ENCODE data around the gene KDSR.
"Not testable (repeated sequence)": the region's sequence is repeated elsewhere in the genome, so short reads cannot be mapped to it uniquely, and the experiment has no call there.

The KDSR gene

DNA sequence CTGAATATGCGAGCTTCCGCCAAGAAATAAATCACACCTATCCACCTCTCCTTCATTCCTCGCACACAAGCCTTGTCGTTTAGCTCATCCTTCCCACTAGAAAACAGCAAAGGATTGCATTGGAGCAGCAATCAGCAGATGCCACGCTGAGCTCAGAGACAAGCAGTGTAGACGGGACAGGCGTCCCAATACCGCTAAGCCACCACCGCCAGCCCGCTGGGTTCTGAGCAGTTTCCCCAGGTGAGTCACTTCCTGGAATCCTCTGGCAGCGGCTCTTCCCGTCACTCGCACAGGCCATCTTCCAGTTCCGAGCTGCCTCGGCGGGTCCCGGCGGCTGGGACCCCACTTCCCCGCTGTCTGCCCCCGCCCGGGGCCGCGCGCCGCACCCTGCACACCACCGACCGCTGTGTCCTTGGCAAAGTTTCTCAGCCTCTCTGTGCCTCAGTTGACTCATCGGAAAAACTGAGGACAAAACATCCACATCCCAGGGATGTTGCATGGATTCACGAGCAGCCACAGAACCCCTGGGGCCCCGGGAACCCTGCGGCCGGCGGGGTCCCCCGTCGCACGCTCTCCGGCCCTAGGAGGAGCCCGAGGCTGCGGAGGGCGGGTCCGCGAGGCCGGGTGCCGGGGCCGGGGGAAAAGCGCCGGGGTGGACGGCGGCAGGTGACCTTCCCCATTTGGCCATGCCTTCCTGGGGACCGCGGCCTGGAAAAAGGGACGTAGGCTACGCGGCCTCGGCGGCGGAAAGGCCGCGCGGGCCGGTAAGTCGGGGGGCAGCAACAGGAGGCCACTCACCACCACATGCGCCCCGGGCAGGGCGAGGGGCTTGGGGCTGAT is 573 bp downstream of the KDSR start:
- DNase-seq (ENCODE audit: low spot score) = peak; percentile 41

DNA sequence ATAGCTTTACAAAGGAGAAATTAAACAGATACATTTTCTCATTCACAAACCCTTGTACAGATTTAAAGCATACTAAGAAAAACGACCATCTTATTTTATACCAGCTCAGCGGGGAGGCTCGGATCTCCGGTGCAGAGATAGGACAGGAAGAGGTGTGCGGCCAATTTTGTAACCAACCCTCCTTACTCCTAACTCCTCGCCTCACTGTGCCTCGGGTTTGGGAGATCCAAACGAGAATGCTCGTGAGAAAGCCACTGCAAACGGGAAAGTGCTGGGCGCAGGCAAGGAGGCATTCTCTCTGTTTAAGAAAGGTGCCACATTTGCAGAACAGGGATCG is 1.2 kb downstream of the KDSR start:
- no peak for DNase-seq (ENCODE audit: low spot score)

DNA sequence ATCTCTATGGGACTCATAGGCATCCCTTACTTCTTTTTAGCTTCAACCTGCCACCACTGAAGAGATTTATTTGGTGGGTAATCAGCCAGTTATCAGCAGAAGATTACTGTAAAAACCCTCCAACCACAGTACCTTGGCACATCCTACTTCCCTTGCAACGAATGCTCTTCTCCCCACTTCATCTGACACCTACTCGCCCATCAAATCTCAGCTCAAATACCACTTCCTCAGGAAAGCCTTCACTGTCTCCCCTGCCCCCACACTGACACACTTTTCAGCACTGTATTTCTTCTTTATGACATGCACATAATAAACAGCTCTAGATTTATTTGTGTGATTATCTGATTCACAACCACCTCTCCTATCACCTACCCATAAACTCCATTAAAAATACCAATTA is 3.1 kb downstream of the KDSR start:
- DNase-seq (ENCODE audit: low spot score) = no peak

DNA sequence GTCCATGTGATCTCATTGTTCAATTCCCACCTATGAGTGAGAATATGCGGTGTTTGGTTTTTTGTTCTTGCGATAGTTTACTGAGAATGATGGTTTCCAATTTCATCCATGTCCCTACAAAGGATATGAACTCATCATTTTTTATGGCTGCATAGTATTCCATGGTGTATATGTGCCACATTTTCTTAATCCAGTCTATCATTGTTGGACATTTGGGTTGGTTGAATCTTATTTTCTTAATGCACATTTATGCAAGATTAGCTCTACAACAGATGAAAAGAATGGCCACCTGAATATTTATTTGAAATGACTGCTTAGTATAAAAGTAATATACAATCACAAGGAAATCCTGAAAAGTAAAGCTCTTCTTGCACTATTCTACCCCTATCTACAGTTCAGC is 3.6 kb downstream of the KDSR start:
- not testable (repeated sequence) for DNase-seq (ENCODE audit: low spot score)

DNA sequence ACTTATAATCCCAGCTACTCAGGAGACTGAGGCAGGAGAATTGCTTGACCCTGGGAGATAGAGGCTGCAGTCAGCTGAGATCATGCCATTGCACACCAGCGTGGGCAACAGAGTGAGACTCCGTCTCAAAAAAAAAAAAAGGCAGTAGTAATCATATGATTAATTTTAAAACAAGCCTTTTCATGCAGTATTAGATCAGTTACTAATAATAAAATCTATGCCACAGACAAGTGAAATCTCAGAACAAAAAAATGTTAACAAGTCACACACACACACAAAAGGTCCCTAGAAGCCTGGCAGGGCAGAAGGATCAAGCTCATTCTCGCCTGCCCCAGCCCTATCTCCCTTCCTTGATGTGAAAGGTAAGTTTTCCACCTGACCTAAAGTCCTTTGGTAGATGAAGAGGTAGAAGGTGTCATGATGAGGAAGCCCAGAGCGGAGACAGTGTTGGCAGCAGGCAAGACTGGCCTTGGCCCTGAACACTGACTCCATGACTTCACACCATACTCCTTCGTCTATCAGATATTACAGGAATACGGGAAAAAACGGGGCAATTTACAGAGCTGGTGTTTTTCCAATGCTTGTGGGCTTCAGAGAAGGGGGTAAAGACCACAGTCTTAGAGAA is 10.6 kb downstream of the KDSR start:
- DNase-seq (ENCODE audit: low spot score) = no peak

DNA sequence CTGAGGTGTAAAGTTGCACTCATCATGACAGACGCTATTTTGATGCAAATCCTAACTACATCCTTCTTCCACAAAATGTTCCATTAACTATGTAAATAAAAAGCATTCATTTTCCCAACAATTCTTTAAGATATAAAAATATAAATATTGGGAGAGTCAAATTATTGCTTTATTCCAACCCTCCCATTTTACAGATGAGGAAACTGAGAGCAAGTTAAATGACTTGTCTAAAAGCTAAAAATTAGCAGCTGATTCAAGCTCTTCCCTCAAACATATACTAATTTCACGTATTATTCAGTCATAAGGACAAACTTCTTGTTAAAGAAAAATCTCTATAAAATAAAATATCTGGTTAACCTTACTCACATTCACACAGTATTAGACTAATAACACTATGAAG is 16.8 kb downstream of the KDSR start:
- no peak for DNase-seq (ENCODE audit: low spot score)

DNA sequence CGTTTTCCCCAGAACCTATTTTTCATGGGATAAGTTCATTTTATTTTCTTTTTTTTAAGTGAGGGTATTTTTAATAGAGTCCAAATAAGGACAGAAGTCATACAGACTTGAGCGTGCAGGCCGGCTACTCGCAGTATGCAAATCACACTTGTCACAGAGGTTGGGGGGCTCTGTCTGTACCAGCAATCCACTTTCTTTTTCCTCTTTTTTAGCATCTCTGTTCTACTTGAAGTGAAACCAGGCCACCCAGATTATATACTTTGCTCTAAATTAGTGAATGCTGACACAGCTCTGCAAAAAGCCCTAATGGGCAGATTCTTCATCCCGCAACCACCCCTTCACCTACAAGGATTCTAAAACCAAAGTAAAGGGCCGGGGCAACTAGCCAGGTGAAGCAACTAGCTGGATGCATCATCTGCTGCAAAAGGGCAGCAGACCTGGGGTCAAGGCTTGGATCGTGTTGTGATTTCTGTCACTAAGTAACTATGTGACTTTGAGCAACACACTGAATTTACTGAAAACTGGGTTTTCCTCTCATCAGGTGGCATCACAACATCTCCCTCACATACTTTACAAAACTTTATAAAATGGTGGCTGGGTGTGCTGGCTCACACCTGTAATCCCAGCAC is 18.4 kb downstream of the KDSR start:
- DNase-seq (ENCODE audit: low spot score) = no peak

DNA sequence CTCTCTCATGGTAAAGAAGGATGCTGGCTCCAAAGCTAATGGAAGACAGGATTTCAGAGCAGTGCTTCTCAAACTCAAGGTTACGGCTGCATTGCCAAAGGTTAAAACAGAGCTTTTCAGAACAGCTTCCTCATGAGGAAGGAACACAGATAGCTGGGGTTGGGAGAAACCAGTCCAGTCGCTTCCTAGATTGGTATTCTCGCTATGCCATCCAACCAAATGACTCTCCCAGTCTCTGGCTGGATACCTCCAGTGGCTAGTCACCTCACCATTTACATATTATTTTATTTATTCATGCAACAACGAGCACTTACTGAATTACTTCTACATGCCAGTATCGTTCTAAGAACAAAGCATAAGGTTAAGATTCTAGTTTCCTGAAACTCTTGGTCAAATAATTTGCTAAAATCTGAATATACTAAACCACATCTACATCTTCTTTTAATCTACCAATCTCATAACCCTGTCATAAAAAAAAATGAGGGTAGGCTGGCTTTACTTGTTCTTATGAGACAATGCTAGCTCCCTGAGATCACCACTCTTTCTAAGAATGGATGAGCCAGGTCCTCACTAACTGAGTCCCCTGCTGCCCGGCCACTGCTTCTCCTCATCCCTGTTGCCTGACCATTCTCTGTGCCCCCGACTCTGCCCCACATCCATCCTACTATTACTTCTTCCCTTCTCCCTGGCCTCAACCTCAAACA is 20.4 kb downstream of the KDSR start:
- no peak for DNase-seq (ENCODE audit: low spot score)

DNA sequence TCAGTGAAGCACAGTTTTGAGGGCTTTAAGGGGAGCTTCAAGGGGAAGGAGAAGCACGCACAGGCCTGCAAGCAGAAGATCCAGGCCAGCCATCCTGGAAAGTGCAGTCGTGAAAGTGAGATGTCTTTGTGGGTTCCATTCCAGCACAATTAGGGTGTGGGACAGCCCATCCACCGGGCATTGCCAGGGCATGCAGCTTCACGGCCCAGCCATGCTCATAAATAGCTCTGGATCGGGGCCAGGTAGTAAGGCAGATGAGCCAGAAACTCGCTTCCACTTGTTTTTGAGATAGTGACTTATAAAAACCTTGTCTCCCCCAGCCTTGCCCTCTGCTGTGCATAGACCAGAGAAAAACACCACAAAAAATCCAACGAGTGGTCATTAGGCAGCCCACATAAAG is 21.0 kb downstream of the KDSR start:
- no peak for DNase-seq (ENCODE audit: low spot score)

DNA sequence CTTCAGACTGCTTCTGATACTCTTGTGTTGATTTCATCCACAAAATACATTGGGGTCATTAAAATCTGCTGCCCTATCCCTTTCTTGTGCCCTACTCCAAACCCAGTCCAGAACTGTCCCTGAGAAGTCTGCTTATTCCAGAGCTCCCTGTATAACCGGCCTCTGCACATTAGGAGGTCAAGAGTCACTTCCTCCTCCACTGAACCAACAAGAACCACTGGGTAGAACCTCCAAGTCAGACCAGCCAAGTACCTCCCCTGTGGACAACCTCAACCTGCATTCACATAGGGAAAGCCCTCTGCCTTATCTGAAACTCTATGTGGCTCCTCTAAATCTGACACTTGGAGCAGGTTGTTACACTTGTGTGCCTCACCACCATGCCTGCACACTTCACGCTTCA is 22.1 kb downstream of the KDSR start:
- DNase-seq (ENCODE audit: low spot score) = no peak

DNA sequence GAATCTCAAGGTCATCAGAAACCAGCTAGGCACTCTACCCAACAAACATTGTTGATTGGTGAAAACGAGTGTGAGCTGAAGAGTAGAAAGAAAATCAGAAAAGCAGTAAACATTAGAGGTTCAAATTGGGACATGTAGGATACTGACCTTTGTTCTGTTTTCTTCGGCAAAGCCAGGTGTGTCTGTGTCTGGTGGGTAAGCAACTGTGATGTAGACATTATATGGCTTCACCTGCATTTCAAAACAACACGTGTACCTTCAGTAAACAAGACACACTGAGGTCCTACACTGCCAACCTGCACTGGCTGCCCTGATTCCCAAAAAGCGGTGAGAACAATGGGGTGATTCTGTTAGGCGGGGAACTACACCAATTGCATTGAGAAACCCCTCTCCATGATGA is 22.7 kb downstream of the KDSR start:
- no peak for DNase-seq (ENCODE audit: low spot score)

DNA sequence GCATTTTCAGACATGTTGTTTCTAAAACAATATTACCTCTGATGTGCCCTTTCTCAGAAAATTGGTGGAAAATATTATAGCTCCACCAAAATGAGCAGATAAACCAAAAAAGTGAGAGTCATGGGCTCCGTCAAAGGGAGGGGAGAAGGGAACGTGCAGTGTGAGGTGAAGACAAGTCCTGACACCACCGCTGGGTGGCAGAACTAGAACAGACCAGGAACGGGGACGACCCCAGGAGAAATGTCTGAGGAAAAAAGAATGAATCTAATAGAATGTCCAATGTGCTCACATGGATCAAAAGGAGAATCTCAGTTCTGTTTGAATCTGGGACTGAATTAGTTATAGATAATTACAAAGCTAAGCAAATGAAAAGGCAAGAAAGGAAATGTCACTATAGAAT is 24.8 kb downstream of the KDSR start:
- DNase-seq (ENCODE audit: low spot score) = peak; percentile 24

DNA sequence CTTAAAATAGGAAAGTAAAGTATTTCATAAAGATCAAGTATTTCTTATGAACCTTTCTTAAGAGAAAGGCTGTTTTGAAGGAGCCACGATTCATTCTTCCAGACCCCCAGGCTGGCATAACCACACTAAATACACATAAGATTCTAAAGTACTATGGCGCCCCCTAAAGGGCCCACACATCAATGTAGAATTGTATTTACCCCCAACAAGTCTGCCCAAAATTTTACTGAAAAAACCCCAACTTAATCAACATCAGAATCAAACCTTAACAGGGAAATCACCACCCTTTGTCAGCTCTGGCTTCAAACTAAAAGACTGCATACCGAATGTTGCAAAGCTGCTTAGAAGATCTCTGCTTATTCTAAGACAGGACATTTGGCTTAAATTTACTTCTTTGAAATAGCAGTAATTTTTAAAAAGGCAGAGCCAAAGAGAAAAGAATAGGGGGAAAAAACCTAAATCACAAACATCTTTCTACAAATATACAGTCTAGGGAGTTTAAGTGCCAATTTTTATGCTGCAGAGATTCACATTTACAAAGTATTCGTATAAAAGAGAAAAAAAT is 27.0 kb downstream of the KDSR start:
- peak; percentile 51 for DNase-seq (ENCODE audit: low spot score)

DNA sequence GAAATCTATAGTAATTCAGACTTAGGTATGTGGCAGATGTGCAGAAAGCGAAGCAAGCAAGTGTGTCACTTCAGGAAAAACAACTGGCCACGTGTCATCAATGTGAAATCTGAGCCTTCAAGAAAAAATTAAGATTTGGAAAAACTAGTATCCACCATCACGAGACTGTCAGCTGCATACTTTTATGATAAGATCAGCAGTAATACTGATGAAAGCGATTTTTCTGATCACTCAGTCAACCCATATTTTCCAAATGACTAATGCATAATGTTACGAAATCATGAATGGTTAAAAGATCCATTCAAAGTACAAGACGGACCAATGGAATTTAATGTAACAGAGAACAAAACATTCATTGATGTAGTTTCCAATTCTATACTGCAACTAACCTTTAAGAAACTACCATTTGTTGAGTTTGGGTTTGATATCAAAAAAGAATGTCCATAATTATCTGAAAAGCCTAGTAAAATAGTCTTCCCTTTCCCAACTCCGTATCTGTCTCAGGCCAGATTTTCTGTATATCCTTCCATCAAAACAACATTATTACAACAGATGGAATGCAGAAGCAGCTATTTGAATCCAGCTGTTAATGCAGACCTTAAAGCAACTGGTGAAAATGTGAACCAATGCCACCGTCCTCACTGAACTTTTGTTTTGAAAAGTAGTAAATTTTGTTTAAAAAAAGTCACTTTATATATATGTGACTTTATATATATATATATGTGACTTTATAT is 30.5 kb downstream of the KDSR start:
- no peak for DNase-seq (ENCODE audit: low spot score)

DNA sequence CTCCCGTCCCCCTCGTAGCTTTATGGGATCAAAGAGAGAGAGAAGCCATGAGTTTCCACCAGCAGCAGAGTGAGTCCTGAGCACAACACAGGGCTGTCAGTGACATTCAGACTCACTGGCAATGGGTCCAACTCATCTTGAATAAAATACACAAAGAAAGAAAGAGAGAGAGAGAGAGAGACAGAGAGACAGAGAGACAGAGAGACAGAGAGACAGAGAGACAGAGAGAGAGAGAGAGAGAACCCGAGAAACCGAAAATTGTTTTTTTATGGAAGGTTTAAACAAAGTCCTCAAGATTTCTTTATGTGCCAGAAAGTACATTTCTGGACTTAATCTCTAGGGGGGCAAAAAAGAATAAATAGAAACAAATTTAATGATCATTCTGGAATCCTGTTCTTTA is 35.9 kb downstream of the KDSR start:
- DNase-seq (ENCODE audit: low spot score) = no peak

DNA sequence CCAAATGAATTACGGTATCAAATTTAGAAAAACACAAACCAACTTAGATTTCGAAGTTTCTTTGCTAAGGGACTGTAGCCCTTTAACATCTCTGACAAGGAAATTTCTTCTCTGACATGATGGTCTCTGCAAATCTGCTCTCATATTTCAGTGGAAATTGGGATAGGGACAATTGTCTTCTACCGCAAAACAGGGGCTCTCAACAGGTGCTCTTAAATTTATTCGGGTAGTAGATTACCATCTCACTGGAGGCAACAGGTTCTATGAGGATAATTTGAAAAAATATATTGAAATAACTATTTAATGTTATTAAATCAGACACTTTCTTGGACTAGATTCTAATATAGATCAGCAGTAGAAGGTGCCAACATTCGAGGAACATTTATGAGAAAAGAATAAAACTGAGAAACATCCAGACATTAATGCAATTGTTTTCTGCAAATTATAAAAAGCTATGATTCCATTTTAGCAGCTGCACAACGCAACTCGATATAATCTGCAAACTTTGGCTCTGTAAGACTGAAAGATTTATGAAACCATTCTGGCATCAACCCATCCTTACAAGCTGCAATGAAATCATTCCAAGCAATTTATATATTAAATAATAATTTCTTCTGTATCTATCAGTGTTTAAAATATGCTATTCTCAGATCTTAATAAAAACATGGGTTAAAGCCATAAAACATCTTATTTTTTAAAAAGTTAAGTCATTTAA is 37.4 kb downstream of the KDSR start:
- no peak for DNase-seq (ENCODE audit: low spot score)

DNA sequence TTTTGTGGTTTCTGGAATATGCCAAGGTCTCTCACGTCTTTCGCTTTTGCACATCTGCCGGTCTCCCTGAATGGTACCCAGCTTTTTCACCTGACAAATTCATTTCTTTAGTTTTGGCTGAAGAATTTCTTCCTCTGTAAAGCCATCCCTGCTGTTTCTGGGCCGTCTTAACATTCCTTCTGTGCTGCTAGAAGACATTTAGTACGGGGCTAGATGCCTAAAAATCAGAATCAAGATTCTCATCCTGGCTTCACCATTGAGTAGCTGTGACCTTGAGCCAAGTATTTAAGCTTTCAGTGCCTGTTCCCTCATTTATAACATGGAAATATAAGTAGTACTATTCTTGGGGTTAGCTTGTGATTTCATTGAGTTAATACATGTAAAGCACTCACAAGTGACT is 41.0 kb downstream of the KDSR start:
- DNase-seq (ENCODE audit: low spot score) = no peak

DNA sequence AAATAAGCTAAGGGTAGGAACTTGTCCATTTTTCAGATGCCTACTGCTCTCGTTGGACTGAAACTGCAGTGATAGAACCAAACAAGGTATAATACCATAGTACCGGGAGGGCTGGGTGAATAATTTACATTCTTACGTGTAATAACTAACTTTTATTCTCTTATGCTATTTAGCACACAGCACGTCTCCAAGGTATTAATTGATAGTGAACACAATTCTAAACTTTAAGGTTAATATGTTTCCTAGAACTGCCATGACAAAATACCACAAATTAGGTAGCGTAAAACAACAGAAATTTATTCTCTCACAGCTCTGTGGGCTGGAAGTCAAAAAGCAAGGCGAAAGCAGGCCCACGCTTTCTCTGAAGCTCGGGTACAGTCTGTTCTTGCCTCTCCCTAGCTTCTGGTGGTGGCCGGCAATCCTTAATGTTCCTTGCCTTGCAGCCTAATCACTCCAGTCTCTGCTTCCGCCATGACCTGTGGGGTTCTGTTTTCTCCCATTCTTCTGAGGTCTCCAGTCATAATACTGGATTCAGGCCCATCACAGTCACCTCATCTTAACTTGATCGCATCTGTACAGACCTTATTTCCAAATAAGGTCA is 41.8 kb downstream of the KDSR start:
- no peak for DNase-seq (ENCODE audit: low spot score)

DNA sequence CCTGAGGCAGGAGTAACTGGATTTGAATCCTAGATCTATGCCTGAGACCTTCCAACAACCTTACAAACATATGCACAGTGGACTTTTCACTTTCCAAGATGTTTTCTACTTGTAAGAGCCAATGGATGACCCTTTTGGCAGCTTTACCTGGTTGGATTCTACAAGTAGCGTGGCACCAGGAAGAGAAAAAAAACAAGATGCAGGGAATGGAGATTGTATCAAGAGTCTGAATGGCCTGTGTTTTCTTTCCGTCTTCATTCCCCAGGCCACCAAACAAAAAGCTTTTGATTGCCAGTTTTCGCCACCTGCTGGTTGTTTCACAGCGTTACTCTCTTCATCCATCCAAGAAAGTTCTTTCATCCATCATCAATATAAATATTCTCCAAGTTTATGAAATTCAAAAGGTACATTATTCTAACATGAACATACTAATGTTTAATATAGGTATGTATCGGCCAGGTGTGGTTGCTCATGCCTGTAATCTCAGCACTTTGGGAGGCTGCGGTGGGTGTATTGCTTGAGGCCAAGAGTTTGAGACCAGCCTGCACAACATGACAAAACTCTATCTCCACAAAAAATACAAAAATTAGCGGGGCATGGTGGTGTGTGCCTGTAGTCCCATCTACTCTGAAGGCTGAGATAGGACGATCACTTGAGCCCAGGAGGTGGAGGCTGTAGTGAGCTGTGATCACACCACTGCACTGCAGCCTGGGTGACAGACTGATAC is 43.9 kb downstream of the KDSR start:
- DNase-seq (ENCODE audit: low spot score) = peak; percentile 94

DNA sequence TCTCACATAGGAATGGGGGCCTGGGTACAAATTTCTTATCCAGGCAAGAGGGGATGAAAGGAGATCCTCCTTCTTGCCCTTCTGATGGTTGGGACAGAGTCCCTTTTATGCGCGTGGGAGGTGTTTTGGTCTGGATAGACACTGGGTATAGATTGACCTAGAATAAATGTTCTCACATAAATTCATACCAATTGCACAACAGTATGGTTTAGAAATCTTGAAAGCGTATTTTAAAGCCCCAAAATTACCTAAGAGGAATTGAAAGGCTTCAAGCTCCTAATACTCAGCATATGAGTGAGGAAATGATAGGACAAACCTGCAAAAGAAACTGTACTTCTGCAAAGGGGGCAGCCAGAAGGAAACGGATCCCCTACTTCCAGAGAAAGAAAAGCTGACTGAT is 44.8 kb downstream of the KDSR start:
- DNase-seq (ENCODE audit: low spot score) = no peak
